Left lung (tissue), 10 donors: Measurements from ENCODE around the gene SIAH2. TPM values are rescaled to one million over a fixed set of nuclear protein-coding genes. Genes with fewer than 3 reads are reported as not detected.
A peak's percentile ranks its signal among the peaks of the same experiment; 100 is the strongest.

Source experiments
- ATAC-seq: fragments of 200-7000 bp; cut with Tn5 transposase; one replicate; pipeline ENCODE4 v1.9.1; 2020; ENCODE audit warnings: moderate library complexity
- DNase-seq, 4 donors: peaks; one replicate each; pipeline ENCODE4 v3.0.0-alpha.2; 2013 to 2020
- H3K27ac ChIP-seq, 2 donors: fragments of 200-600 bp; sonication (generic) in 1 of 2; one replicate each; pipeline versions ENCODE4 v1.5.0 to v1.8.0; 2020 to 2021
- H3K27me3 ChIP-seq, 2 donors: fragments of 200-600 bp; sonication (generic) in 1 of 2; one replicate each; pipeline versions ENCODE4 v1.5.0 to v1.8.0; 2020 to 2021
- H3K36me3 ChIP-seq, 2 donors: fragments of 200-600 bp; sonication (generic) in 1 of 2; one replicate each; pipeline versions ENCODE4 v1.5.0 to v1.8.0; 2020 to 2021
- H3K4me1 ChIP-seq, 2 donors: fragments of 200-600 bp; one replicate each; pipeline ENCODE4 v1.8.0; 2021
- H3K4me3 ChIP-seq, 2 donors: fragments of 200-600 bp; sonication (generic) in 1 of 2; one replicate each; pipeline versions ENCODE4 v1.5.0 to v1.8.0; 2020 to 2021; ENCODE audit warnings: mild to moderate bottlenecking in 1 of 2
- H3K9me3 ChIP-seq, 2 donors: fragments of 200-600 bp; sonication (generic) in 1 of 2; one replicate each; pipeline versions ENCODE4 v1.5.0 to v1.8.0; 2020 to 2021
- intact Hi-C, 2 donors: fragments of 100-400 bp; cut with DNase I; formaldehyde crosslinking; loops; one replicate each; pipeline versions ENCODE4 v1.11.2 to v1.14.2; 2022
- polyA plus RNA-seq, 6 donors: library from polyadenylated mRNA; unstranded; fragments of 120-200 nt; gene quantifications; one replicate each; pipeline ENCODE4 v1.2.1, GENCODE V29; 2013; ENCODE audit not compliant: insufficient read length in 6 of 6
- total RNA-seq, 2 donors: library from RNA; stranded (reverse); fragmentation: NEBNext Ultra II Directional; extraction: Animal tissue kit (Norgen Biotek cat#: 25700); gene quantifications; one replicate each; pipeline ENCODE4 v1.2.1, GENCODE V29; 2021
- TF ChIP-seq, protein P1 (sequence below), 2 donors: fragments of 200-600 bp; sonication (generic) in 1 of 2; IDR thresholded peaks; one replicate each; pipeline versions ENCODE4 v1.5.0 to v1.8.0; 2021; ENCODE audit warnings: antibody characterized with exemption in 2 of 2
- donor health status: DM: no; HTN: yes; CAD: no.
- donor health status: DM: no; HTN: no; CAD: no.

The SIAH2 gene
- total and polyA plus RNA-seq, 8 donors = 19.1 to 22.9 (median 21.6) TPM

DNA sequence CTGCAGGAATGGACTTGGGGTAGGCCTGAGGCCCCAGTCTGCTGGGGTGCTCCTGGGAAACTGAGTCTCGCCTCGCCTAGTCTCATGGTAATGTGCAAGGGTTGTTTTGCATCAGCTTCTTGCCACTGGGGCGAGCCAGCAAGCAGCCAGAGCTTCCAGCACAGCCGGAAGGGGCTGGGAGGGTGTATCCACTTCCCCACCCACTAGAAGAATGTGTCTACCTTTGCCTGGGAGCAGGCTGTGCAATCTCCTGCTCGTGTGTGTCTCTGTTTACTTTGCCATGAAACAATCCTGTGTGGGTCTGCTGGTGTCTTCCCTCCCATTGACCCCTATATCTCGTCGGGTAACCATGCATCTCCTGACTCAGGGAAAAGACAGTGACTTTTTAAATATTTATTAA, 37.4 kb downstream of the SIAH2 start:
- Histone ChIP-seq H3K4me3 (no peak overlapping the region), H3K36me3 (no peaks in the 10 kb centered on the region), H3K4me1 (peaks cover 0 to 17% of the 10 kb centered on the region in 2 donors), H3K9me3 (no peaks in the 10 kb centered on the region), H3K27ac (no peak overlapping the region), H3K27me3 (no peaks in the 10 kb centered on the region)
- DNase-seq (no peak), ATAC-seq (peak; percentile 71)
- intact Hi-C loops = loop anchor here in 1 of 2 donors (5.0 kb wide), 1 partner anchor 142 kb away; no protein-coding TSS in a partner anchor
- TF ChIP-seq, protein P1, sequence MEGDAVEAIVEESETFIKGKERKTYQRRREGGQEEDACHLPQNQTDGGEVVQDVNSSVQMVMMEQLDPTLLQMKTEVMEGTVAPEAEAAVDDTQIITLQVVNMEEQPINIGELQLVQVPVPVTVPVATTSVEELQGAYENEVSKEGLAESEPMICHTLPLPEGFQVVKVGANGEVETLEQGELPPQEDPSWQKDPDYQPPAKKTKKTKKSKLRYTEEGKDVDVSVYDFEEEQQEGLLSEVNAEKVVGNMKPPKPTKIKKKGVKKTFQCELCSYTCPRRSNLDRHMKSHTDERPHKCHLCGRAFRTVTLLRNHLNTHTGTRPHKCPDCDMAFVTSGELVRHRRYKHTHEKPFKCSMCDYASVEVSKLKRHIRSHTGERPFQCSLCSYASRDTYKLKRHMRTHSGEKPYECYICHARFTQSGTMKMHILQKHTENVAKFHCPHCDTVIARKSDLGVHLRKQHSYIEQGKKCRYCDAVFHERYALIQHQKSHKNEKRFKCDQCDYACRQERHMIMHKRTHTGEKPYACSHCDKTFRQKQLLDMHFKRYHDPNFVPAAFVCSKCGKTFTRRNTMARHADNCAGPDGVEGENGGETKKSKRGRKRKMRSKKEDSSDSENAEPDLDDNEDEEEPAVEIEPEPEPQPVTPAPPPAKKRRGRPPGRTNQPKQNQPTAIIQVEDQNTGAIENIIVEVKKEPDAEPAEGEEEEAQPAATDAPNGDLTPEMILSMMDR (IDR thresholded peaks at IDR 0.05) = no peak

DNA sequence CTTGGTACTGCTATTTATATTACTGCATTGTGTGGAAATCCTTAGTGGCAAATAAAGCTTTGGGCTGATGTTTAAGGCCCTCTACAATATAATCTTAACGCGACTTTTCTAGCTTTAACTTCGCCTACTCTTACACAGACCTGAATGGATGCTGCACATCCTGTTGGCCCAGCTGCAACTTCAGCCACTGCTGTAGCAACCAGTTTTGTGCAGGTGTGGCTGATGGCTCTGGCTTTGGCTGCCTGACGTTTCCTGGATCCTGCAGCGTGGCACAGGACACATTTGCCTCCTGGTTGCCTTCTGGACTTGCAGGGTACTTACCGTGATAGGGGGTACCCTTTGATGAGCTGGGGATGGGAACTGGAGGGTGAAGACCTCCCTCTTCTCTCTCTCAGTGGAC, 39.0 kb downstream of the SIAH2 start:
- H3K36me3 ChIP-seq = no peaks in the 10 kb centered on the region
- no peak for DNase-seq
- intact Hi-C loops = no loop called here
- no peaks in the 10 kb centered on the region for H3K27me3 ChIP-seq
- H3K9me3 ChIP-seq = no peaks in the 10 kb centered on the region
- TF ChIP-seq, protein P1 (IDR thresholded peaks at IDR 0.05) = no peak
- H3K27ac ChIP-seq = no peak overlapping the region
- peaks cover 0 to 17% of the 10 kb centered on the region in 2 donors for H3K4me1 ChIP-seq
- no peak for ATAC-seq
- H3K4me3 ChIP-seq = no peak overlapping the region

DNA sequence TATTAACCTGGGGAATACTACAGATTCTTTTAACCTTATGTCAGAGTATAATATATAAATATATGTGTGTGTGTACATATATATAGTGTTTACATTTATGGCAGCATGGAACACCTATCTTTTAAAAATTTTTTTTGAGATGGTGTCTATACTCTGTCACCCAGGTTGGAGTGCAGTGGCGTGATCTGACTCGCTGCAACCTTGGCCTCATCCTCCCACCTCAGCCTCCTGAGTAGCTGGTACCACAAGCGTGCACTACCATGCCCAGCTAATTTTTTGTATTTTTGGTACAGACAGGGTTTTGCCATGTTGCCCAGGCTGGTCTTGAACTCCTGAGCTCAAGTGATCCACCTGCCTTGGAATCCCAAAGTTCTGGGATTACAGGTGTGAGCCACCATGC, 40.7 kb downstream of the SIAH2 start:
- intact Hi-C loops = no loop called here
- Histone ChIP-seq H3K36me3 (no peaks in the 10 kb centered on the region), H3K4me3 (no peak overlapping the region), H3K4me1 (peaks cover 0 to 11% of the 10 kb centered on the region in 2 donors), H3K9me3 (no peaks in the 10 kb centered on the region), H3K27me3 (no peaks in the 10 kb centered on the region), H3K27ac (no peak overlapping the region)
- TF ChIP-seq, protein P1 (IDR thresholded peaks at IDR 0.05) = no peak
- DNase-seq = no peak
- ATAC-seq = no peak

DNA sequence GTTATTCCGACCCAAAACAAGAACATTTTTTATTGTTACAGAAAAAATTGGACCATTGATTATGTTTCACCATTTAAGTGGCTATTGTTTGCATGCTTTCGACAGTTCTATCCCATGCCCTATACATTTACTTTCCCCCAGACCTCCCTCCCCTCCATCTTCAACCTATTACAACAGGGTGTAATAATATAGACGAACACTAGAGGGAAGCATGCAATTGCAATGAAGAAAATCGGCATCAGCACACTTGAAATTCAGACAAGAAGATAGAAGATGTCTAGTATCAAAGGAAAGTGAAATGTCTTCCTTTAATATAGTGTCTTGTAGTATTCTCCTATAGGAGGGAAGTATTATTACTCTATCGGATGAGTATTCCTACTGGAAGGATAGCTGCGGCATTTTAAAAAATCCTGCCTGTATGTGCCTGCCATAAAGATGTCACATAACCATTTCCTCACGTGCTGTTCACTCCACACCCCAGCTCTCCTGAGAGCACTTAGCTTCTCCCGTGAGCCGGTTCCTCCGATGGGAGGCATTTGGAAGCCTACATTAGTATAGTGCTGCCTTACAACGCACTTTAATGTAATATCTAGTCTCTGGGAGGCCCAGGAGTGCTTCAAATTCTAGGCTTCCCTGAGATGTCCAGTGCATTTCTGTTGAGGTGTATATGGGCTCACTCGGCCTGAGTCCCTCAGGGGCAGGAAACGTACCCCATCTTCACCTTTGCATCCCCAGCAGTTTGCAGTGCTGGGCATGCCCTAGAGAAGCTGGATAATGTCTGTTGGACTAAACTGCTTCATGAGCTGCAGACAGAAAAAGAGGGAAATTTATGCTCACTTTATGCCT, 41.5 kb downstream of the SIAH2 start:
- no peaks in the 10 kb centered on the region for H3K36me3 ChIP-seq
- no peak overlapping the region for H3K4me3 ChIP-seq
- ATAC-seq (peak; percentile 92), DNase-seq (peak in 2 of 4 donors; percentile 50 to 68)
- H3K9me3 ChIP-seq = no peaks in the 10 kb centered on the region
- intact Hi-C loops = no loop called here
- H3K27ac ChIP-seq = no peak overlapping the region
- H3K27me3 ChIP-seq = no peaks in the 10 kb centered on the region
- peaks cover 0 to 7% of the 10 kb centered on the region in 2 donors for H3K4me1 ChIP-seq
- TF ChIP-seq, protein P1 (IDR thresholded peaks at IDR 0.05) = peak; percentile 75 to 85

DNA sequence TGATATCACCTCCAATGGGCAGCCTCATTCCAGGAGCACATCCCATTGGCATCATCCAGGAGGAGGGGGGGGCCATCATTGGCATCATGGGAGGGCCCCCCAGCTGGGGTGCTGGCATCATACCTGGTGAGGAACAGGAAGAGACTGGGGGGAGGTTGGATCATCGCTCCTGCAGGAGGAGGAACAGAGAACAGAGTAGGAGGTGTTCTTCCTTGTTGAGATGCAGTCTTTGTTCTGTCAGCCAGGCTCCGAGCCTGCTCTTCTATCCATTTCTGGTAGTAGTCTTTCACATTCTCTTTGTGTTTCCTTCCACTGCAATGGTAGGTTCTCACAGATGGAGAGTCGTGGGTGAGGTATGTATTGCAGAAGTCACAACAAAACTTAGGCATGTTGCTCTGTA, 42.5 kb downstream of the SIAH2 start:
- H3K27ac ChIP-seq = no peak overlapping the region
- H3K4me3 ChIP-seq = no peak overlapping the region
- DNase-seq (no peak), ATAC-seq (no peak)
- intact Hi-C loops = no loop called here
- H3K9me3 ChIP-seq = no peaks in the 10 kb centered on the region
- H3K4me1 ChIP-seq = peaks cover 0 to 7% of the 10 kb centered on the region in 2 donors
- TF ChIP-seq, protein P1 (IDR thresholded peaks at IDR 0.05) = no peak
- no peaks in the 10 kb centered on the region for H3K36me3 ChIP-seq
- H3K27me3 ChIP-seq = no peaks in the 10 kb centered on the region
